HepG2 (cell line): ENCODE measurements around the gene SIN3A. TPM values are rescaled to one million over a fixed set of nuclear protein-coding genes. Genes with fewer than 3 reads are reported as not detected.

Experiments
- ARID2 ChIP-seq: sonication (generic); formaldehyde crosslinking; IDR thresholded peaks from 2 replicates; pipeline ENCODE4 v1.8.1; 2022; ENCODE audit warnings: mild to moderate bottlenecking, missing genetic modification reagents, borderline replicate concordance
- DNMT3B ChIP-seq: conservative IDR thresholded peaks from 2 replicates; pipeline ENCODE4 v1.6.1; 2016; ENCODE audit warnings: missing biosample characterization, control low read depth
- DR1 ChIP-seq: sonication (generic); formaldehyde crosslinking; IDR thresholded peaks from 2 replicates; pipeline ENCODE4 v1.8.0; 2021; ENCODE audit warnings: mild to moderate bottlenecking, missing genetic modification reagents, inconsistent platforms
- JARID2 ChIP-seq: sonication (generic); formaldehyde crosslinking; IDR thresholded peaks from 2 replicates; pipeline ENCODE4 v1.8.1; 2023; ENCODE audit warnings: missing genetic modification reagents, inconsistent platforms; ENCODE audit not compliant: insufficient replicate concordance
- NFE2L2 ChIP-seq: fragments of 150-350 bp; IDR thresholded peaks from 2 replicates; pipeline ENCODE4 v1.6.1; 2014; ENCODE audit warnings: low read length
- SALL1 ChIP-seq: sonication (generic); formaldehyde crosslinking; IDR thresholded peaks from 2 replicates; pipeline ENCODE4 v1.8.0; 2022; ENCODE audit warnings: mild to moderate bottlenecking, missing genetic modification reagents
- YY1 ChIP-seq: IDR thresholded peaks from 2 replicates; pipeline ENCODE4 v1.6.1; 2011; ENCODE audit warnings: low read length, low read depth, moderate library complexity, mild to moderate bottlenecking; ENCODE audit not compliant: insufficient read depth, insufficient replicate concordance
- ZBTB42 ChIP-seq: sonication (generic); formaldehyde crosslinking; IDR thresholded peaks from 2 replicates; pipeline ENCODE4 v1.5.0; 2020; ENCODE audit warnings: mild to moderate bottlenecking, missing genetic modification reagents
- ZFAT ChIP-seq: sonication (generic); formaldehyde crosslinking; conservative IDR thresholded peaks from 2 replicates; pipeline ENCODE4 v1.8.1; 2023; ENCODE audit warnings: missing genetic modification reagents, inconsistent platforms
- ZNF232 ChIP-seq: sonication (generic); formaldehyde crosslinking; IDR thresholded peaks from 2 replicates; pipeline ENCODE4 v1.4.0; 2020; ENCODE audit warnings: missing genetic modification reagents, borderline replicate concordance
- ZNF263 ChIP-seq: sonication (generic); formaldehyde crosslinking; IDR thresholded peaks from 2 replicates; pipeline ENCODE4 v1.4.0; 2020; ENCODE audit warnings: missing genetic modification reagents
- ZNF367 ChIP-seq: sonication (generic); formaldehyde crosslinking; IDR thresholded peaks from 2 replicates; pipeline ENCODE4 v1.4.0; 2020; ENCODE audit warnings: missing genetic modification reagents, borderline replicate concordance
- ZNF556 ChIP-seq: sonication (generic); formaldehyde crosslinking; IDR thresholded peaks from 2 replicates; pipeline ENCODE4 v1.4.0; 2020; ENCODE audit warnings: mild to moderate bottlenecking, missing genetic modification reagents, borderline replicate concordance
- polyA plus RNA-seq, 8 experiments: library from polyadenylated mRNA; depleted of rRNA in 3 of 8; stranded (reverse) in 7 of 8; unstranded in 1 of 8; fragments of >200 nt; fragmentation: Illumina TruSeq in 4 of 8; extraction: Trizol in 4 of 8; gene quantifications; 2 replicates each; pipeline versions ENCODE4 v1.2.1 to v1.2.3, GENCODE V29; 2011 to 2016; ENCODE audit warnings: low read depth in 4 of 8, missing spikeins in 1 of 8, mixed read lengths in 1 of 8; ENCODE audit not compliant: insufficient read depth in 1 of 8
- total RNA-seq, 5 experiments: library from RNA; depleted of rRNA; stranded (reverse); fragments of >200 nt; fragmentation: Illumina TruSeq; extraction: Trizol; gene quantifications; 2 replicates each; pipeline ENCODE4 v1.2.3, GENCODE V29; 2016; ENCODE audit warnings: low read depth in 1 of 5
- TF ChIP-seq, protein P1 (sequence below), 2 experiments: IDR thresholded peaks; 2 replicates each; pipeline ENCODE4 v1.6.1; 2011 to 2012; ENCODE audit warnings: low read length in 2 of 2, borderline replicate concordance in 1 of 2, low read depth in 1 of 2, mild to moderate bottlenecking in 1 of 2, moderate library complexity in 1 of 2
- TF ChIP-seq, protein P2 (sequence below): sonication (generic); formaldehyde crosslinking; IDR thresholded peaks from 2 replicates; pipeline ENCODE4 v1.4.0; 2020; ENCODE audit warnings: mild to moderate bottlenecking, missing genetic modification reagents
- TF ChIP-seq, protein P3 (sequence below): sonication (generic); formaldehyde crosslinking; conservative IDR thresholded peaks from 2 replicates; pipeline ENCODE4 v1.8.0; 2022; ENCODE audit warnings: mild to moderate bottlenecking, moderate library complexity, missing genetic modification reagents

SIN3A gene
- total and polyA plus RNA-seq, 2 of the 13 experiments (the other 11 are each of a cell fraction or from before 2014, with no cell fraction given): 16.1 to 28.1 TPM

DNA sequence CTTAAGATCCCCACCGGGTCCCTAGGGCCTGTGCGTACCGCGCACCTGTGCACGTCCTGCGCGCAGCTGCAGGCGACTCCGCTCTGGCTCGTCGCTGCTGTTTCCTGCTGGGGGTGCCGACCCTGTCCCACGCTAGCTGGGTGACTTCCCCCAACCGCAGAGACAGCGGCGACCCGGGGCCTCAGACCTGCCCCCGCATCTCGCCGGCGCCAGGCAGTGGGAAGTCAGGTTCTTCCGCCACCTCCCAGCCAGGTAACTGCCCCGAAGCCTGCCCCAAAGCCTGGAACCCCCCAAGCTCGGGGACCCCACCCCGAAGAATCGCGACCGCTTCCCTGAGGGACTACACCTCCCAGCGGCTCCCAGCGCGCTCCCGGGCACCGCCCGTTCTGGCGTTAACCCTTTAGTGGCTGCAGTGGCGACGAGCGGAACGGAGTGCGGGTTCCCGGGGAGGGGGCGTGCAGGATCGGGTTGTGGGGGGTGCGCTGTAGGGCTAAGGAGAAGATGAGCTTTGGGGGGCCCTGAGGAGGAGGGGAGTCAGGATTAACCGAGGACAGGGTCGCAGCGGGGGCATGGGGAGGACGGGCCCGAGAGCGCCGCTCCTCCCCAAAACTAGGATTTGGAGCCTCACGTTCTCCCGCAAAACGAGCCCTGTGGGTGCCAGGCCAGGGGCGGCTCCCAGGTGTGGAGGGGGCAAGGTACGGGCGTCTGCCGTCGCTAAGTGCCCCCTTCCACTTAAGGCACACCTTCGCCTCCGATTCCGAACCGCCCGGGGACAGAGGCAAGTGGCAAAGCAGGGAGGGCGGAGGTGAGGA lies 104.1 kb downstream of the SIN3A start (continued):
- TF ChIP-seq, protein P1, sequence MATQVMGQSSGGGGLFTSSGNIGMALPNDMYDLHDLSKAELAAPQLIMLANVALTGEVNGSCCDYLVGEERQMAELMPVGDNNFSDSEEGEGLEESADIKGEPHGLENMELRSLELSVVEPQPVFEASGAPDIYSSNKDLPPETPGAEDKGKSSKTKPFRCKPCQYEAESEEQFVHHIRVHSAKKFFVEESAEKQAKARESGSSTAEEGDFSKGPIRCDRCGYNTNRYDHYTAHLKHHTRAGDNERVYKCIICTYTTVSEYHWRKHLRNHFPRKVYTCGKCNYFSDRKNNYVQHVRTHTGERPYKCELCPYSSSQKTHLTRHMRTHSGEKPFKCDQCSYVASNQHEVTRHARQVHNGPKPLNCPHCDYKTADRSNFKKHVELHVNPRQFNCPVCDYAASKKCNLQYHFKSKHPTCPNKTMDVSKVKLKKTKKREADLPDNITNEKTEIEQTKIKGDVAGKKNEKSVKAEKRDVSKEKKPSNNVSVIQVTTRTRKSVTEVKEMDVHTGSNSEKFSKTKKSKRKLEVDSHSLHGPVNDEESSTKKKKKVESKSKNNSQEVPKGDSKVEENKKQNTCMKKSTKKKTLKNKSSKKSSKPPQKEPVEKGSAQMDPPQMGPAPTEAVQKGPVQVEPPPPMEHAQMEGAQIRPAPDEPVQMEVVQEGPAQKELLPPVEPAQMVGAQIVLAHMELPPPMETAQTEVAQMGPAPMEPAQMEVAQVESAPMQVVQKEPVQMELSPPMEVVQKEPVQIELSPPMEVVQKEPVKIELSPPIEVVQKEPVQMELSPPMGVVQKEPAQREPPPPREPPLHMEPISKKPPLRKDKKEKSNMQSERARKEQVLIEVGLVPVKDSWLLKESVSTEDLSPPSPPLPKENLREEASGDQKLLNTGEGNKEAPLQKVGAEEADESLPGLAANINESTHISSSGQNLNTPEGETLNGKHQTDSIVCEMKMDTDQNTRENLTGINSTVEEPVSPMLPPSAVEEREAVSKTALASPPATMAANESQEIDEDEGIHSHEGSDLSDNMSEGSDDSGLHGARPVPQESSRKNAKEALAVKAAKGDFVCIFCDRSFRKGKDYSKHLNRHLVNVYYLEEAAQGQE (IDR thresholded peaks at IDR 0.05; ENCODE audit: borderline replicate concordance in 1 of 2, low read depth in 1 of 2, low read length in 2 of 2): no peak
- TF ChIP-seq SALL1 (CRISPR knock-in tag): peak; percentile 68
- no peak for TF ChIP-seq ZFAT
- TF ChIP-seq, protein P2, sequence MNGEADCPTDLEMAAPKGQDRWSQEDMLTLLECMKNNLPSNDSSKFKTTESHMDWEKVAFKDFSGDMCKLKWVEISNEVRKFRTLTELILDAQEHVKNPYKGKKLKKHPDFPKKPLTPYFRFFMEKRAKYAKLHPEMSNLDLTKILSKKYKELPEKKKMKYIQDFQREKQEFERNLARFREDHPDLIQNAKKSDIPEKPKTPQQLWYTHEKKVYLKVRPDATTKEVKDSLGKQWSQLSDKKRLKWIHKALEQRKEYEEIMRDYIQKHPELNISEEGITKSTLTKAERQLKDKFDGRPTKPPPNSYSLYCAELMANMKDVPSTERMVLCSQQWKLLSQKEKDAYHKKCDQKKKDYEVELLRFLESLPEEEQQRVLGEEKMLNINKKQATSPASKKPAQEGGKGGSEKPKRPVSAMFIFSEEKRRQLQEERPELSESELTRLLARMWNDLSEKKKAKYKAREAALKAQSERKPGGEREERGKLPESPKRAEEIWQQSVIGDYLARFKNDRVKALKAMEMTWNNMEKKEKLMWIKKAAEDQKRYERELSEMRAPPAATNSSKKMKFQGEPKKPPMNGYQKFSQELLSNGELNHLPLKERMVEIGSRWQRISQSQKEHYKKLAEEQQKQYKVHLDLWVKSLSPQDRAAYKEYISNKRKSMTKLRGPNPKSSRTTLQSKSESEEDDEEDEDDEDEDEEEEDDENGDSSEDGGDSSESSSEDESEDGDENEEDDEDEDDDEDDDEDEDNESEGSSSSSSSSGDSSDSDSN: peak; percentile 88
- TF ChIP-seq DR1: no peak
- peak; percentile 97 for TF ChIP-seq ZNF263 (CRISPR knock-in tag)
- peak; percentile 62 for TF ChIP-seq YY1
- TF ChIP-seq ZNF556: no peak; the same call in 1 of the 2 replicates
- no peak for TF ChIP-seq NFE2L2
- no peak for TF ChIP-seq JARID2 (CRISPR knock-in tag)
- TF ChIP-seq, protein P3, sequence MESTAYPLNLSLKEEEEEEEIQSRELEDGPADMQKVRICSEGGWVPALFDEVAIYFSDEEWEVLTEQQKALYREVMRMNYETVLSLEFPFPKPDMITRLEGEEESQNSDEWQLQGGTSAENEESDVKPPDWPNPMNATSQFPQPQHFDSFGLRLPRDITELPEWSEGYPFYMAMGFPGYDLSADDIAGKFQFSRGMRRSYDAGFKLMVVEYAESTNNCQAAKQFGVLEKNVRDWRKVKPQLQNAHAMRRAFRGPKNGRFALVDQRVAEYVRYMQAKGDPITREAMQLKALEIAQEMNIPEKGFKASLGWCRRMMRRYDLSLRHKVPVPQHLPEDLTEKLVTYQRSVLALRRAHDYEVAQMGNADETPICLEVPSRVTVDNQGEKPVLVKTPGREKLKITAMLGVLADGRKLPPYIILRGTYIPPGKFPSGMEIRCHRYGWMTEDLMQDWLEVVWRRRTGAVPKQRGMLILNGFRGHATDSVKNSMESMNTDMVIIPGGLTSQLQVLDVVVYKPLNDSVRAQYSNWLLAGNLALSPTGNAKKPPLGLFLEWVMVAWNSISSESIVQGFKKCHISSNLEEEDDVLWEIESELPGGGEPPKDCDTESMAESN (CRISPR knock-in tag): peak; percentile 51; the same call in 1 of the 2 replicates
- no peak for TF ChIP-seq ZNF367 (CRISPR knock-in tag)
- no peak for TF ChIP-seq DNMT3B (CRISPR knock-in tag)
- TF ChIP-seq ZBTB42 (CRISPR knock-in tag): no peak
- TF ChIP-seq ARID2: peak; percentile 92
- peak; percentile 74; the same call in 1 of the 2 replicates for TF ChIP-seq ZNF232 (CRISPR knock-in tag)
